ENCODE results near the gene HMGB3. TPM values are rescaled to one million over a fixed set of nuclear protein-coding genes. Genes with fewer than 3 reads are reported as not detected.

HMGB3 gene
- polyA plus RNA-seq, 2 of the 4 experiments (the other 2 are of a cell fraction) = 104 to 142 TPM

DNA sequence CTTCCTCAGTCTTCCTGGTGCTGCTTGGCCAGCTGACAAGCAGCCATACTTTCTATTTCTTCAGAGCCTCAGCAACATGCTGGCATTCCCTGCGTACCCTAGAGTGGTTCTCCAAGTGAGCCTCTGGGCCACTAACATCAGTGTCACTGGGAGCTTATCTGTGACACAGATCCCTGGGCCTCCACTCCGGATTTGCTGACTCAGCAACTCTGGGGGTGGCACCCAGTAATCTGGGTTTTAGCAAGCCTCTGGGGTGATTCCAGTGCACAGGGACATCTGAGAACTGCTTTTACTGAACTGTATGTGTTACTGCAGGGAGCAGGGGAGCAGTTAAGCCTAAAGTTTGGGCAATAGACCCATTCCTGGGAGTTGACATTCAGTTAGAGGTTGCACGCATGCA lies 28.2 kb upstream of the HMGB3 start:
- TF ChIP-seq MAFK (IDR thresholded peaks at IDR 0.05; ENCODE audit: partially characterized antibody) (peak; percentile 96), SREBF2 (IDR thresholded peaks at IDR 0.05) (no peak), CBX8 (IDR thresholded peaks at IDR 0.05) (no peak), TP53 (CRISPR knock-in tag; IDR thresholded peaks at IDR 0.05) (no peak), NR3C1 (IDR thresholded peaks at IDR 0.05) (no peak)
- TF ChIP-seq, protein P1, sequence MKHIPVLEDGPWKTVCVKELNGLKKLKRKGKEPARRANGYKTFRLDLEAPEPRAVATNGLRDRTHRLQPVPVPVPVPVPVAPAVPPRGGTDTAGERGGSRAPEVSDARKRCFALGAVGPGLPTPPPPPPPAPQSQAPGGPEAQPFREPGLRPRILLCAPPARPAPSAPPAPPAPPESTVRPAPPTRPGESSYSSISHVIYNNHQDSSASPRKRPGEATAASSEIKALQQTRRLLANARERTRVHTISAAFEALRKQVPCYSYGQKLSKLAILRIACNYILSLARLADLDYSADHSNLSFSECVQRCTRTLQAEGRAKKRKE (CRISPR knock-in tag; IDR thresholded peaks at IDR 0.05; ENCODE audit: low read depth) = no peak
- ChIA-PET CTCF (no interaction called here), POLR2A (no interaction called here)
- Histone ChIP-seq H3K27ac (no peak overlapping the region), H3K4me3 (no peak overlapping the region), H3K4me2 (no peak overlapping the region), H3K9me3 (no peaks in the 10 kb centered on the region), H3K4me1 (no peaks in the 10 kb centered on the region)
- no peak for DNase-seq (ENCODE audit: low read depth in 1 of 2, low spot score in 1 of 2)
- no peak for FAIRE-seq
- WGBS (ENCODE audit: missing lambda C conversion rate) = 75% methylated on average over 2 of the region's 3 CpGs
- no peak for ATAC-seq

DNA sequence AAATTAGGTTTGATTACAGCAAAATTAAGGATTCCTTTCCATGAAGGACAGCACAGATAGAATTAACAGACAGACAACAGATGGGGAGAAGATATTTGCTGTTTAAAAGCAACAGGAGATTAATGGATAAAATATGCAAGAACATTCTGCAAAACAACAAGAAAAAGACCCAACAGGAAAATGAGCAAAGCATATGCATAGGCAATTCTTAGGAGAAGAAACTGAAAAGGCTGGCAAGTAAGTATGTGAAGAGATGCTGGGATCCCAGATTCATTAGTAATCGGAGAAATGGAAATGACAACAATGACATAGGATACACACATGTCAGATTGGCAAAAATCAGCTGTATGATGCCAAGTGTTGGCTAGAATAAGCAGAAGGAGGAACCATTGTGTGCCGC lies 27.5 kb upstream of the HMGB3 start:
- WGBS (ENCODE audit: missing lambda C conversion rate) = 80% methylated on average over 2 of the region's 2 CpGs
- no peaks in the 10 kb centered on the region for H3K9me3 ChIP-seq
- DNase-seq (ENCODE audit: low read depth in 1 of 2, low spot score in 1 of 2) = no peak
- no peak for ATAC-seq
- POLR2A ChIA-PET = no interaction called here
- TF ChIP-seq GATA3 (IDR thresholded peaks at IDR 0.05; ENCODE audit: borderline replicate concordance) (no peak), NPAS2 (CRISPR knock-in tag; IDR thresholded peaks at IDR 0.05; ENCODE audit: borderline replicate concordance) (no peak), EHF (CRISPR knock-in tag; IDR thresholded peaks at IDR 0.05) (no peak), RNF2 (IDR thresholded peaks at IDR 0.05; ENCODE audit: borderline replicate concordance, low read depth) (no peak), JUN (IDR thresholded peaks at IDR 0.05) (no peak), BHLHE40 (IDR thresholded peaks at IDR 0.05; ENCODE audit: low read depth, low read length) (no peak), PHF8 (IDR thresholded peaks at IDR 0.05; ENCODE audit: borderline replicate concordance, low read depth) (no peak), EHMT2 (IDR thresholded peaks at IDR 0.05; ENCODE audit: low read depth) (no peak), MAZ (IDR thresholded peaks at IDR 0.05; ENCODE audit: borderline replicate concordance, low read depth, low read length) (no peak), HOXA7 (CRISPR knock-in tag; IDR thresholded peaks at IDR 0.05) (no peak), RAD21 (conservative IDR thresholded peaks at IDR 0.05 in 1 of 2, IDR thresholded peaks at IDR 0.05 in 1 of 2) (no peak), JUNB (IDR thresholded peaks at IDR 0.05) (no peak), MYC (IDR thresholded peaks at IDR 0.05; ENCODE audit: borderline replicate concordance, low read length) (no peak), CHD4 (IDR thresholded peaks at IDR 0.05; ENCODE audit: borderline replicate concordance) (no peak), ESRRA (IDR thresholded peaks at IDR 0.05; ENCODE audit: borderline replicate concordance, low read length) (no peak), POLR2A (IDR thresholded peaks at IDR 0.05; ENCODE audit: low read length) (no peak), KDM1A (IDR thresholded peaks at IDR 0.05; ENCODE audit: low read depth) (no peak)
- TF ChIP-seq, protein P2, sequence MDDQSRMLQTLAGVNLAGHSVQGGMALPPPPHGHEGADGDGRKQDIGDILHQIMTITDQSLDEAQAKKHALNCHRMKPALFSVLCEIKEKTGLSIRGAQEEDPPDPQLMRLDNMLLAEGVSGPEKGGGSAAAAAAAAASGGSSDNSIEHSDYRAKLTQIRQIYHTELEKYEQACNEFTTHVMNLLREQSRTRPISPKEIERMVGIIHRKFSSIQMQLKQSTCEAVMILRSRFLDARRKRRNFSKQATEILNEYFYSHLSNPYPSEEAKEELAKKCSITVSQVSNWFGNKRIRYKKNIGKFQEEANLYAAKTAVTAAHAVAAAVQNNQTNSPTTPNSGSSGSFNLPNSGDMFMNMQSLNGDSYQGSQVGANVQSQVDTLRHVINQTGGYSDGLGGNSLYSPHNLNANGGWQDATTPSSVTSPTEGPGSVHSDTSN (IDR thresholded peaks at IDR 0.05) = no peak
- TF ChIP-seq, protein P3, sequence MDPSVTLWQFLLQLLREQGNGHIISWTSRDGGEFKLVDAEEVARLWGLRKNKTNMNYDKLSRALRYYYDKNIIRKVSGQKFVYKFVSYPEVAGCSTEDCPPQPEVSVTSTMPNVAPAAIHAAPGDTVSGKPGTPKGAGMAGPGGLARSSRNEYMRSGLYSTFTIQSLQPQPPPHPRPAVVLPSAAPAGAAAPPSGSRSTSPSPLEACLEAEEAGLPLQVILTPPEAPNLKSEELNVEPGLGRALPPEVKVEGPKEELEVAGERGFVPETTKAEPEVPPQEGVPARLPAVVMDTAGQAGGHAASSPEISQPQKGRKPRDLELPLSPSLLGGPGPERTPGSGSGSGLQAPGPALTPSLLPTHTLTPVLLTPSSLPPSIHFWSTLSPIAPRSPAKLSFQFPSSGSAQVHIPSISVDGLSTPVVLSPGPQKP (IDR thresholded peaks at IDR 0.05; ENCODE audit: low read depth, low read length) = no peak
- CTCF ChIA-PET = no interaction called here
- FAIRE-seq = peak; percentile 81
- H3K4me1 ChIP-seq = no peaks in the 10 kb centered on the region
- H3K27ac ChIP-seq = no peak overlapping the region
- H3K4me3 ChIP-seq = no peak overlapping the region
- no peak overlapping the region for H3K4me2 ChIP-seq

DNA sequence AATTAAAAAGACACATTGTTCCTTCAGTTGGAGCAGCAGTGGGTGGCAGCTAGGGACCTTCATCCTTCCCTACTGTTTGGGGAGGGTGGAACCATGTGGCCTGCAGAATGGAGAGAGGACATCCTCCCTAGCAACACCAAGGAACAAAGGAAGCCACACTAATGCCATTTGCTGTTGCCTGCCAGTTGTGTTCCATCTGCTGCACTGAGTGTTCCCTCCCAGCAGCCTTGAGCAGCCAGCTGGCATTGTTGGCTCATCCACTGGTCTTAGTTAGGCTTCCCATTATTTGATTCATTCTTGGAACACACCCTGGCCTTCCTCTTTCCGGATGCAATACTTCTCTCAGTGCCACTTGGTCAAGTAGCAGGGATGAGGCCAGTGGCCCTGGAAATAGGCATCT lies 25.0 kb upstream of the HMGB3 start:
- no peaks in the 10 kb centered on the region for H3K9me3 ChIP-seq
- H3K4me1 ChIP-seq = no peaks in the 10 kb centered on the region
- FAIRE-seq (peak; percentile 32), DNase-seq (ENCODE audit: low read depth in 1 of 2, low spot score in 1 of 2) (no peak), ATAC-seq (no peak)
- WGBS (ENCODE audit: missing lambda C conversion rate) = 71% methylated on average over 1 of the region's 1 CpG
- H3K4me2 ChIP-seq = no peak overlapping the region
- no peak overlapping the region for H3K27ac ChIP-seq
- POLR2A ChIA-PET = no interaction called here
- no peak overlapping the region for H3K4me3 ChIP-seq
- CTCF ChIA-PET = no interaction called here
- no peak for TF ChIP-seq EHMT2 (IDR thresholded peaks at IDR 0.05; ENCODE audit: low read depth)
- TF ChIP-seq, protein P4, sequence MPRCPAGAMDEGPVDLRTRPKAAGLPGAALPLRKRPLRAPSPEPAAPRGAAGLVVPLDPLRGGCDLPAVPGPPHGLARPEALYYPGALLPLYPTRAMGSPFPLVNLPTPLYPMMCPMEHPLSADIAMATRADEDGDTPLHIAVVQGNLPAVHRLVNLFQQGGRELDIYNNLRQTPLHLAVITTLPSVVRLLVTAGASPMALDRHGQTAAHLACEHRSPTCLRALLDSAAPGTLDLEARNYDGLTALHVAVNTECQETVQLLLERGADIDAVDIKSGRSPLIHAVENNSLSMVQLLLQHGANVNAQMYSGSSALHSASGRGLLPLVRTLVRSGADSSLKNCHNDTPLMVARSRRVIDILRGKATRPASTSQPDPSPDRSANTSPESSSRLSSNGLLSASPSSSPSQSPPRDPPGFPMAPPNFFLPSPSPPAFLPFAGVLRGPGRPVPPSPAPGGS (IDR thresholded peaks at IDR 0.05) = no peak
- no peak for TF ChIP-seq HDAC2 (IDR thresholded peaks at IDR 0.05)
- no peak for TF ChIP-seq CBX2 (IDR thresholded peaks at IDR 0.05; ENCODE audit: borderline replicate concordance, low read depth)
- TF ChIP-seq EP300 (IDR thresholded peaks at IDR 0.05) = no peak
- TF ChIP-seq CHD2 (IDR thresholded peaks at IDR 0.05; ENCODE audit: low read length, partially characterized antibody) = no peak
- no peak for TF ChIP-seq ZNF302 (CRISPR knock-in tag; IDR thresholded peaks at IDR 0.05)
- no peak for TF ChIP-seq KDM1A (IDR thresholded peaks at IDR 0.05; ENCODE audit: low read depth)
- TF ChIP-seq JUNB (IDR thresholded peaks at IDR 0.05) = no peak
- no peak for TF ChIP-seq RARB (CRISPR knock-in tag; IDR thresholded peaks at IDR 0.05)
- TF ChIP-seq EHF (CRISPR knock-in tag; IDR thresholded peaks at IDR 0.05) = no peak
- no peak for TF ChIP-seq FOSB (CRISPR knock-in tag; IDR thresholded peaks at IDR 0.05)
- TF ChIP-seq KDM5A (IDR thresholded peaks at IDR 0.05) = no peak
- TF ChIP-seq CBX8 (IDR thresholded peaks at IDR 0.05) = no peak
